Uterus (tissue), 4 donors: ENCODE measurements around the gene LMTK2. TPM values are rescaled to one million over a fixed set of nuclear protein-coding genes. Genes with fewer than 3 reads are reported as not detected.

Source experiments
- DNase-seq, 2 donors: peaks; one replicate each; pipeline ENCODE4 v3.0.0-alpha.2; 2019 to 2020
- H3K27ac ChIP-seq, 2 donors: fragments of 200-600 bp; sonication (generic); 1 replicate in 1 of 2; 2 replicates in 1 of 2; pipeline ENCODE4 v1.5.1; 2016 to 2018
- H3K27me3 ChIP-seq, 2 donors: fragments of 200-600 bp; sonication (generic); one replicate each; pipeline ENCODE4 v1.5.1; 2018 to 2019; ENCODE audit warnings: control low read depth in 1 of 2
- H3K36me3 ChIP-seq, 2 donors: fragments of 200-600 bp; sonication (generic); one replicate each; pipeline ENCODE4 v1.5.1; 2019; ENCODE audit warnings: control low read depth in 1 of 2
- H3K4me1 ChIP-seq, 2 donors: fragments of 200-600 bp; sonication (generic); one replicate each; pipeline ENCODE4 v1.5.1; 2018 to 2019; ENCODE audit warnings: control low read depth in 1 of 2
- H3K4me3 ChIP-seq, 2 donors: fragments of 200-600 bp; sonication (generic); 1 replicate in 1 of 2; 2 replicates in 1 of 2; pipeline ENCODE4 v1.5.1; 2018 to 2019; ENCODE audit warnings: mild to moderate bottlenecking in 1 of 2
- H3K9me3 ChIP-seq, 2 donors: fragments of 200-600 bp; sonication (generic); one replicate each; pipeline ENCODE4 v1.5.1; 2019; ENCODE audit warnings: control low read depth in 1 of 2
- CTCF ChIP-seq, 4 experiments: fragments of 200-600 bp in 2 of 4; fragments of 450-650 bp in 2 of 4; sonication (generic) in 2 of 4; IDR thresholded peaks; one replicate each; pipeline ENCODE4 v1.5.1; 2016 to 2019; ENCODE audit warnings: antibody characterized with exemption in 4 of 4, mild to moderate bottlenecking in 2 of 4, moderate library complexity in 1 of 4
- POLR2A ChIP-seq, 2 donors: fragments of 450-650 bp; IDR thresholded peaks; one replicate each; pipeline ENCODE4 v1.6.1; 2016; ENCODE audit warnings: antibody characterized with exemption in 2 of 2, mild to moderate bottlenecking in 1 of 2, moderate library complexity in 1 of 2
- intact Hi-C: fragments of 100-400 bp; cut with DNase I; formaldehyde crosslinking; loops from one replicate; pipeline ENCODE4 v1.15.1; 2023; ENCODE audit warnings: low total_unique reads
- total RNA-seq, 4 donors: library from RNA; depleted of rRNA in 3 of 4; stranded (reverse); fragments of >200 nt in 3 of 4; gene quantifications; one replicate each; pipeline versions ENCODE4 v1.1.0 to v1.2.4, GENCODE V29; 2014 to 2023
- donor health status: DM: yes; HTN: yes; CAD: no.

The LMTK2 gene
- total RNA-seq, 4 donors from 2014 or later, result 5.9 to 23.3 (median 14.8) TPM

- TF ChIP-seq CTCF (IDR thresholded peaks at IDR 0.05), result no peak
- no peak for TF ChIP-seq POLR2A (IDR thresholded peaks at IDR 0.05)
- Histone ChIP-seq H3K4me3 (no peak overlapping the region), H3K4me1 (no peaks in the 10 kb centered on the region), H3K27ac (no peak overlapping the region), H3K36me3 (no peaks in the 10 kb centered on the region), H3K9me3 (no peaks in the 10 kb centered on the region), H3K27me3 (no peaks in the 10 kb centered on the region)
- intact Hi-C loops, result no loop called here
- DNase-seq, result no peak
These were observed 51.1 kb downstream of the LMTK2 start for GRCh38 chr7:98157761-98158160.

- intact Hi-C loops, result no loop called here
- H3K36me3 ChIP-seq, result no peaks in the 10 kb centered on the region
- no peak overlapping the region for H3K4me3 ChIP-seq
- H3K27ac ChIP-seq, result no peak overlapping the region
- H3K4me1 ChIP-seq, result no peaks in the 10 kb centered on the region
- no peak for DNase-seq
- no peaks in the 10 kb centered on the region for H3K27me3 ChIP-seq
- no peaks in the 10 kb centered on the region for H3K9me3 ChIP-seq
- TF ChIP-seq POLR2A (IDR thresholded peaks at IDR 0.05), result no peak
- no peak for TF ChIP-seq CTCF (IDR thresholded peaks at IDR 0.05)
These were observed 56.1 kb downstream of the LMTK2 start for GRCh38 chr7:98162758-98163157.

DNA sequence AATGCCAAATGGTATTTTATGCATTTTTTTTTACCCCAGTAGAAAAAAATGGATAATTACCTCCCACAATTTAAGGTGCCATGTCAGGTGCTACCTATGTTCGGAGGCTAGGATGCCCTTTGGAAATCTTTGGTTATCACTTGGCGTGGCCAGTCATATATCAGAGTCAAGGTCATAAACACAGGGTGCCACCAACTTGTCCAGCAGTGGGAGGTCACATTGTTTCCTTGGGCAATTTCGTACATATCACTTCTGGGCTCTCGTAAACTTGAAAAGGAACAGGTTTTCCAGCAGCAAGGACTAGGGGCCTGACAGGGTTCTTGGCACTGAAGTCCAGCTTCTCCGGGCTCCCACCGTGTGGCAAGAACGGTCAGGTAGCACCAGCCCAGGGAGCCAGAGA is 56.6 kb downstream of the LMTK2 start:
- H3K27ac ChIP-seq, result peak overlapping the region; percentile 61 to 69
- H3K4me1 ChIP-seq, result no peaks in the 10 kb centered on the region
- H3K4me3 ChIP-seq, result no peak overlapping the region
- no peak for DNase-seq
- intact Hi-C loops, result no loop called here
- H3K27me3 ChIP-seq, result no peaks in the 10 kb centered on the region
- H3K9me3 ChIP-seq, result no peaks in the 10 kb centered on the region
- no peaks in the 10 kb centered on the region for H3K36me3 ChIP-seq
- TF ChIP-seq POLR2A (IDR thresholded peaks at IDR 0.05) (no peak), CTCF (IDR thresholded peaks at IDR 0.05) (no peak)

GRCh38 chr7:98163704-98164494 is 57.2 kb downstream of the LMTK2 start:
- DNase-seq, result peak; percentile 31 to 36
- Histone ChIP-seq H3K4me3 (no peak overlapping the region), H3K9me3 (no peaks in the 10 kb centered on the region), H3K27me3 (no peaks in the 10 kb centered on the region), H3K36me3 (no peaks in the 10 kb centered on the region), H3K27ac (peak overlapping the region; percentile 61 to 69), H3K4me1 (no peaks in the 10 kb centered on the region)
- no peak for TF ChIP-seq POLR2A (IDR thresholded peaks at IDR 0.05)
- TF ChIP-seq CTCF (IDR thresholded peaks at IDR 0.05), result no peak
- intact Hi-C loops, result no loop called here

GRCh38 chr7:98165827-98166667 is 59.4 kb downstream of the LMTK2 start:
- intact Hi-C loops, result loop anchor here (5.0 kb wide), 1 partner anchor 59 kb away; the partner anchor contains the start of gene LMTK2
- H3K4me1 ChIP-seq, result no peaks in the 10 kb centered on the region
- H3K4me3 ChIP-seq, result no peak overlapping the region
- TF ChIP-seq CTCF (IDR thresholded peaks at IDR 0.05) (peak in 3 of 4 experiments; percentile 9 to 35 (median 23)), POLR2A (IDR thresholded peaks at IDR 0.05) (no peak)
- H3K27me3 ChIP-seq, result no peaks in the 10 kb centered on the region
- H3K36me3 ChIP-seq, result no peaks in the 10 kb centered on the region
- no peaks in the 10 kb centered on the region for H3K9me3 ChIP-seq
- no peak for DNase-seq
- no peak overlapping the region for H3K27ac ChIP-seq
